H9 (cell line): ENCODE data around the gene VPS41. TPM values are rescaled to one million over a fixed set of nuclear protein-coding genes. Genes with fewer than 3 reads are reported as not detected.
A peak's percentile ranks its signal among the peaks of the same experiment; 100 is the strongest.

Experiments used
- DNase-seq: peaks from one replicate; pipeline ENCODE4 v3.0.0-alpha.2; 2017
- H2AFZ ChIP-seq: one replicate; pipeline ENCODE4 v1.6.1; 2013; ENCODE audit warnings: mild to moderate bottlenecking, low read length, control low read depth, moderate library complexity
- H2AK5ac ChIP-seq: 2 replicates; pipeline ENCODE4 v1.6.1; 2013; ENCODE audit warnings: low read length, control low read depth, mixed read lengths; ENCODE audit not compliant: insufficient read length
- H2BK120ac ChIP-seq: one replicate; pipeline ENCODE4 v1.6.1; 2013; ENCODE audit warnings: low read depth, mild to moderate bottlenecking, low read length, control low read depth, inconsistent platforms; ENCODE audit not compliant: poor library complexity, severe bottlenecking
- H2BK12ac ChIP-seq: 2 replicates; pipeline ENCODE4 v1.6.1; 2013; ENCODE audit warnings: low read length, control low read depth, mixed read lengths, low read depth; ENCODE audit not compliant: insufficient read length
- H2BK15ac ChIP-seq: 2 replicates; pipeline ENCODE4 v1.6.1; 2013; ENCODE audit warnings: low read depth, low read length, control low read depth
- H2BK20ac ChIP-seq: one replicate; pipeline ENCODE4 v1.6.1; 2013; ENCODE audit warnings: low read depth, mild to moderate bottlenecking, low read length, control low read depth, inconsistent platforms; ENCODE audit not compliant: poor library complexity, severe bottlenecking
- H2BK5ac ChIP-seq: 2 replicates; pipeline ENCODE4 v1.6.1; 2013; ENCODE audit warnings: low read length, control low read depth, mixed read lengths; ENCODE audit not compliant: insufficient read length
- H3K14ac ChIP-seq: 2 replicates; pipeline ENCODE4 v1.6.1; 2013; ENCODE audit warnings: low read length, control low read depth; ENCODE audit not compliant: insufficient read depth
- H3K18ac ChIP-seq: 2 replicates; pipeline ENCODE4 v1.6.1; 2013; ENCODE audit warnings: low read depth, mild to moderate bottlenecking, mixed read lengths, low read length, control low read depth; ENCODE audit not compliant: insufficient read length
- H3K23ac ChIP-seq: 2 replicates; pipeline ENCODE4 v1.6.1; 2013; ENCODE audit warnings: low read length, control low read depth, mixed read lengths, low read depth; ENCODE audit not compliant: insufficient read length
- H3K23me2 ChIP-seq: 2 replicates; pipeline ENCODE4 v1.6.1; 2013; ENCODE audit warnings: low read depth, mild to moderate bottlenecking, mixed read lengths, low read length, control low read depth; ENCODE audit not compliant: insufficient read length, poor library complexity, severe bottlenecking
- H3K27ac ChIP-seq: 2 replicates; pipeline ENCODE4 v1.5.1; 2013; ENCODE audit warnings: low read length, control low read depth, mixed read lengths, low read depth; ENCODE audit not compliant: insufficient read length
- H3K27me3 ChIP-seq: 2 replicates; pipeline ENCODE4 v1.6.1; 2013; ENCODE audit warnings: low read length, control low read depth, inconsistent platforms; ENCODE audit not compliant: insufficient read depth
- H3K4ac ChIP-seq: 2 replicates; pipeline ENCODE4 v1.6.1; 2013; ENCODE audit warnings: low read depth, mild to moderate bottlenecking, control low read depth, inconsistent platforms, low read length, moderate library complexity
- H3K4me1 ChIP-seq: 2 replicates; pipeline ENCODE4 v1.6.1; 2013; ENCODE audit warnings: low read length, control low read depth, inconsistent platforms; ENCODE audit not compliant: insufficient read depth
- H3K4me2 ChIP-seq: 2 replicates; pipeline ENCODE4 v1.6.1; 2013; ENCODE audit warnings: low read length, control low read depth, mixed read lengths; ENCODE audit not compliant: insufficient read length, insufficient read depth
- H3K56ac ChIP-seq: 2 replicates; pipeline ENCODE4 v1.6.1; 2013; ENCODE audit warnings: low read depth, mild to moderate bottlenecking, mixed read lengths, low read length, control low read depth; ENCODE audit not compliant: insufficient read length
- H3K79me1 ChIP-seq: 2 replicates; pipeline ENCODE4 v1.6.1; 2013; ENCODE audit warnings: low read depth, mild to moderate bottlenecking, moderate library complexity, low read length, control low read depth, inconsistent platforms; ENCODE audit not compliant: insufficient read depth, poor library complexity, severe bottlenecking
- H3K79me2 ChIP-seq: 2 replicates; pipeline ENCODE4 v1.6.1; 2013; ENCODE audit warnings: low read length, control low read depth, inconsistent platforms; ENCODE audit not compliant: insufficient read depth
- H3K9ac ChIP-seq: 2 replicates; pipeline ENCODE4 v1.6.1; 2013; ENCODE audit warnings: low read length, control low read depth, mixed read lengths; ENCODE audit not compliant: insufficient read length; ENCODE audit errors: extremely low read depth
- H3K9me3 ChIP-seq: one replicate; pipeline ENCODE4 v1.6.1; 2013; ENCODE audit warnings: low read depth, low read length, inconsistent platforms; ENCODE audit not compliant: control insufficient read depth
- H3T11ph ChIP-seq: one replicate; pipeline ENCODE4 v1.6.1; 2013; ENCODE audit warnings: mild to moderate bottlenecking, low read length, control low read depth, inconsistent platforms
- H4K20me1 ChIP-seq: one replicate; pipeline ENCODE4 v1.6.1; 2013; ENCODE audit not compliant: control insufficient read depth, insufficient read length, insufficient read depth
- H4K5ac ChIP-seq: 2 replicates; pipeline ENCODE4 v1.6.1; 2013; ENCODE audit warnings: low read depth, mild to moderate bottlenecking, mixed read lengths, low read length, control low read depth; ENCODE audit not compliant: insufficient read length
- H4K8ac ChIP-seq: replicated peaks from 2 replicates; pipeline ENCODE4 v1.6.1; 2013; ENCODE audit warnings: low read length, control low read depth, mixed read lengths, low read depth; ENCODE audit not compliant: insufficient read length
- H4K91ac ChIP-seq: 2 replicates; pipeline ENCODE4 v1.6.1; 2013; ENCODE audit warnings: low read depth, mild to moderate bottlenecking, moderate library complexity, mixed read lengths, low read length, control low read depth; ENCODE audit not compliant: insufficient read length
- H3K27ac Mint-ChIP-seq, 3 experiments: 2 replicates in 2 of 3; 3 replicates in 1 of 3; pipeline ENCODE4 v1.8.0; 2020 to 2021; ENCODE audit warnings: mixed read lengths in 3 of 3, mild to moderate bottlenecking in 1 of 3, moderate library complexity in 1 of 3
- H3K27me3 Mint-ChIP-seq: 2 replicates; pipeline ENCODE4 v1.8.0; 2021; ENCODE audit warnings: low read depth, mild to moderate bottlenecking, moderate library complexity, mixed read lengths
- H3K36me3 Mint-ChIP-seq, 3 experiments: 2 replicates in 2 of 3; 3 replicates in 1 of 3; pipeline ENCODE4 v1.8.0; 2020 to 2021; ENCODE audit warnings: low read depth in 3 of 3, mixed read lengths in 3 of 3; ENCODE audit not compliant: insufficient read depth in 1 of 3
- H3K4me1 Mint-ChIP-seq, 2 experiments: 2 replicates each; pipeline ENCODE4 v1.8.0; 2020; ENCODE audit warnings: mixed read lengths in 2 of 2
- H3K4me3 Mint-ChIP-seq, 2 experiments: 2 replicates in 1 of 2; 3 replicates in 1 of 2; pipeline ENCODE4 v1.8.0; 2020 to 2021; ENCODE audit warnings: mild to moderate bottlenecking in 2 of 2, mixed read lengths in 2 of 2, moderate library complexity in 1 of 2
- H3K9me3 Mint-ChIP-seq, 2 experiments: 2 replicates in 1 of 2; 3 replicates in 1 of 2; pipeline ENCODE4 v1.8.0; 2020; ENCODE audit warnings: mild to moderate bottlenecking in 2 of 2, mixed read lengths in 2 of 2, moderate library complexity in 1 of 2
- total RNA-seq: library from RNA; stranded (reverse); gene quantifications from 2 replicates; pipeline ENCODE4 v1.2.1, GENCODE V29; 2021
- TF ChIP-seq, protein P1 (sequence below): fragments of 200-600 bp; sonication (generic); conservative IDR thresholded peaks from 3 replicates; pipeline ENCODE4 v1.8.0; 2021; ENCODE audit warnings: antibody characterized with exemption, mild to moderate bottlenecking

VPS41 gene
- total RNA-seq, 1 experiment from 2014 or later: 49.3 TPM

DNA sequence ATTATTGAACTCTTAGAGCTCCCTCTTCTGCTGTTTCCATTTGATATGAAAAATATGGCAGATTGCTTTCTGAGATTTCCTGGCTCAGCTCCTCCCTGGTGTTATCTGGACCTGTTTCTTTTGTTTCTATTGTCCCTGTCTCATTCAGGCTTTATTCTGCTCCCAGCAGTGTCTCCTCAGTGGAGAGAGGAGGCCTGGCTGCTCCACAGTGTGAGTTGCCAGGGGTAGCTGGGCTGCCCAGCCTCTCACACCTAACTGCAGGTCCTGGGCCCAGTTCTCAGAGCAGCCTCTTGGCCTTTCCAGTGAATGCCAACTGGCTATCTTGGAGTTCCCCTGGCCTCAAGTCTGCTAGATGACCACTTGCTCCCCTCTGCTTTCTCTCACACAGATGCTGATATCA lies 127.0 kb downstream of the VPS41 start:
- Histone ChIP-seq H4K5ac (no peak overlapping the region), H3K23ac (no peak overlapping the region), H3K79me2 (no peaks in the 10 kb centered on the region), H3K23me2 (no peaks in the 10 kb centered on the region), H3T11ph (no peak overlapping the region), H3K14ac (0 out of 2 replicates have a peak overlapping the region, but pooled peaks have one; percentile 26), H3K4ac (no peak overlapping the region), H2AFZ (no peak overlapping the region), H3K18ac (no peak overlapping the region), H3K4me2 (no peak overlapping the region), H3K4me1 (no peaks in the 10 kb centered on the region), H2BK20ac (no peak overlapping the region), H3K9ac (no peak overlapping the region), H3K27ac (no peak overlapping the region), H2BK12ac (no peak overlapping the region), H2BK15ac (no peak overlapping the region), H3K79me1 (no peaks in the 10 kb centered on the region), H4K20me1 (no peaks in the 10 kb centered on the region), H2BK5ac (no peak overlapping the region), H4K91ac (no peak overlapping the region), H2AK5ac (no peak overlapping the region), H3K9me3 (no peaks in the 10 kb centered on the region), H3K56ac (no peak overlapping the region), H4K8ac (no peak overlapping the region), H3K27me3 (no peaks in the 10 kb centered on the region), H2BK120ac (no peak overlapping the region)
- H3K27me3 Mint-ChIP-seq: no peaks in the 10 kb centered on the region
- TF ChIP-seq, protein P1, sequence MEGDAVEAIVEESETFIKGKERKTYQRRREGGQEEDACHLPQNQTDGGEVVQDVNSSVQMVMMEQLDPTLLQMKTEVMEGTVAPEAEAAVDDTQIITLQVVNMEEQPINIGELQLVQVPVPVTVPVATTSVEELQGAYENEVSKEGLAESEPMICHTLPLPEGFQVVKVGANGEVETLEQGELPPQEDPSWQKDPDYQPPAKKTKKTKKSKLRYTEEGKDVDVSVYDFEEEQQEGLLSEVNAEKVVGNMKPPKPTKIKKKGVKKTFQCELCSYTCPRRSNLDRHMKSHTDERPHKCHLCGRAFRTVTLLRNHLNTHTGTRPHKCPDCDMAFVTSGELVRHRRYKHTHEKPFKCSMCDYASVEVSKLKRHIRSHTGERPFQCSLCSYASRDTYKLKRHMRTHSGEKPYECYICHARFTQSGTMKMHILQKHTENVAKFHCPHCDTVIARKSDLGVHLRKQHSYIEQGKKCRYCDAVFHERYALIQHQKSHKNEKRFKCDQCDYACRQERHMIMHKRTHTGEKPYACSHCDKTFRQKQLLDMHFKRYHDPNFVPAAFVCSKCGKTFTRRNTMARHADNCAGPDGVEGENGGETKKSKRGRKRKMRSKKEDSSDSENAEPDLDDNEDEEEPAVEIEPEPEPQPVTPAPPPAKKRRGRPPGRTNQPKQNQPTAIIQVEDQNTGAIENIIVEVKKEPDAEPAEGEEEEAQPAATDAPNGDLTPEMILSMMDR: no peak
- H3K4me3 Mint-ChIP-seq: no peak overlapping the region
- DNase-seq: peak; percentile 46
- H3K9me3 Mint-ChIP-seq: no peaks in the 10 kb centered on the region
- H3K4me1 Mint-ChIP-seq: peaks cover 13% of the 10 kb centered on the region in 2 experiments
- peak overlapping the region; percentile 55 to 83 (median 56); a peak in 5 of 7 replicates for H3K27ac Mint-ChIP-seq
- H3K36me3 Mint-ChIP-seq: no peaks in the 10 kb centered on the region; a peak in 3 of 7 replicates
